HL-60/S4 (cell line): ENCODE data around the gene HIPK3.
"Not testable (repeated sequence)": the region's sequence is repeated elsewhere in the genome, so short reads cannot be mapped to it uniquely, and the experiment has no call there.

Experiments
- in situ Hi-C: fragments of 300-500 bp; cut with MboI; formaldehyde crosslinking; loops from 2 replicates; pipeline ENCODE4 v1.14.3; 2022; ENCODE audit warnings: low sequenced_read_pairs

Gene HIPK3

GRCh38 chr11:33258631-33259205 is 1.5 kb downstream of the HIPK3 start:
- in situ Hi-C loops = no loop called here

GRCh38 chr11:33259869-33260268 is 2.7 kb downstream of the HIPK3 start:
- in situ Hi-C loops = no loop called here

- in situ Hi-C loops = not testable (repeated sequence)
These were observed 4.2 kb downstream of the HIPK3 start for GRCh38 chr11:33261350-33261749.

- in situ Hi-C loops = no loop called here
These were observed 4.9 kb downstream of the HIPK3 start for GRCh38 chr11:33262011-33262645.

GRCh38 chr11:33263549-33263948 is 6.4 kb downstream of the HIPK3 start:
- in situ Hi-C loops = no loop called here

GRCh38 chr11:33264926-33265325 is 7.7 kb downstream of the HIPK3 start:
- in situ Hi-C loops = no loop called here

GRCh38 chr11:33266393-33267215 is 9.4 kb downstream of the HIPK3 start:
- in situ Hi-C loops = no loop called here

GRCh38 chr11:33268945-33269540 is 11.9 kb downstream of the HIPK3 start:
- in situ Hi-C loops = no loop called here

- in situ Hi-C loops = no loop called here
These were observed 12.6 kb downstream of the HIPK3 start for GRCh38 chr11:33269822-33270221.

- in situ Hi-C loops = no loop called here
These were observed 13.9 kb downstream of the HIPK3 start for GRCh38 chr11:33271059-33271458.

GRCh38 chr11:33272338-33273107 is 15.3 kb downstream of the HIPK3 start:
- in situ Hi-C loops = no loop called here

GRCh38 chr11:33273656-33274055 is 16.5 kb downstream of the HIPK3 start:
- in situ Hi-C loops = no loop called here

GRCh38 chr11:33280411-33280810 is 23.2 kb downstream of the HIPK3 start:
- in situ Hi-C loops = no loop called here

GRCh38 chr11:33281758-33282157 is 24.6 kb downstream of the HIPK3 start:
- in situ Hi-C loops = no loop called here

GRCh38 chr11:33284818-33285217 is 27.6 kb downstream of the HIPK3 start:
- in situ Hi-C loops = no loop called here

GRCh38 chr11:33290319-33290718 is 33.1 kb downstream of the HIPK3 start:
- in situ Hi-C loops = no loop called here

GRCh38 chr11:33291004-33291777 is 34.0 kb downstream of the HIPK3 start:
- in situ Hi-C loops = no loop called here

- in situ Hi-C loops = no loop called here
These were observed 35.1 kb downstream of the HIPK3 start for GRCh38 chr11:33292311-33292710.

- in situ Hi-C loops = no loop called here
These were observed 37.0 kb downstream of the HIPK3 start for GRCh38 chr11:33294224-33294623.

GRCh38 chr11:33294797-33295196 is 37.6 kb downstream of the HIPK3 start:
- in situ Hi-C loops = no loop called here
